ENCODE results near the gene DROSHA.

GRCh38 chr5:31396611-31397295 is 135.1 kb downstream of the DROSHA start:
- TF ChIP-seq POLR2A (IDR thresholded peaks at IDR 0.05; ENCODE audit: low read depth, low read length) (no peak), CTCF (IDR thresholded peaks at IDR 0.05; ENCODE audit: extremely low read depth in 1 of 2, insufficient read depth in 1 of 2, low read depth in 1 of 2, low read length in 2 of 2) (no peak), POLR2AphosphoS5 (IDR thresholded peaks at IDR 0.05; ENCODE audit: insufficient read depth, low read depth, low read length) (no peak), MAX (IDR thresholded peaks at IDR 0.05; ENCODE audit: insufficient read depth, insufficient read length) (no peak)

All from endothelial cell of umbilical vein (primary cell).